ENCODE results near the gene DNAJB13.

DNA sequence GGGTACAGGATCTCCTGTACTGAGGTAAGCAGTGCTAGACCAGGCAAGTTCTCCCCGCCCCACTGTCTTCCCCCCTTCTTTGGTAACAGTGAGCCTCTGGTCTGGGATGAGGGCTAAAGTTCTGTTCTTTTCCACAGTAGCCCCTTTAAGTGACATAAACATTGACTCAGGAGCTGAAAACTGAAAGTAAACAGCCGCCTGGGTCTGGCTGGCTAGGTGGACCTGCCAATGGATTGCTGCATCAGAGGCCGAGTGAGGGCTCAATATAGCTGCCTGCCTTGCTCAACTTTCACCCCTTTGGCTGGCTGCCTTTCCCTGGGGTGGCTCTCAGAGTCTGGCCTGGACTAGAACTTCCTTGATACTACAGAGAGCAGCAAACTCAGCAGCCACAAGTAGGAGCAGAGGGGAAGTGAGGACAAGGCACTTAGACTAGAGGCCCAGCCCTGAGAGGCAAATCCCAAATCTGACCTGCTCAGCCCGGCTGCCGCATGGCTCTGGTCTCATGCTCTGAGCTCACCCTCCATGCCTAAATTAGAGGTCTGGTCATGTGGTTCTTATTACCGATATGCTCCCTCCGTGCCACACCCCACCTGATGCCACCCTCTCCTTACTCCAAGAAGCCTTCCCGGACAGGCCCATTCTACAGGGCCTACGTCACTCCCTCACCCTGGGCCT, 67.6 kb downstream of the DNAJB13 start:
- TF ChIP-seq, protein P1, sequence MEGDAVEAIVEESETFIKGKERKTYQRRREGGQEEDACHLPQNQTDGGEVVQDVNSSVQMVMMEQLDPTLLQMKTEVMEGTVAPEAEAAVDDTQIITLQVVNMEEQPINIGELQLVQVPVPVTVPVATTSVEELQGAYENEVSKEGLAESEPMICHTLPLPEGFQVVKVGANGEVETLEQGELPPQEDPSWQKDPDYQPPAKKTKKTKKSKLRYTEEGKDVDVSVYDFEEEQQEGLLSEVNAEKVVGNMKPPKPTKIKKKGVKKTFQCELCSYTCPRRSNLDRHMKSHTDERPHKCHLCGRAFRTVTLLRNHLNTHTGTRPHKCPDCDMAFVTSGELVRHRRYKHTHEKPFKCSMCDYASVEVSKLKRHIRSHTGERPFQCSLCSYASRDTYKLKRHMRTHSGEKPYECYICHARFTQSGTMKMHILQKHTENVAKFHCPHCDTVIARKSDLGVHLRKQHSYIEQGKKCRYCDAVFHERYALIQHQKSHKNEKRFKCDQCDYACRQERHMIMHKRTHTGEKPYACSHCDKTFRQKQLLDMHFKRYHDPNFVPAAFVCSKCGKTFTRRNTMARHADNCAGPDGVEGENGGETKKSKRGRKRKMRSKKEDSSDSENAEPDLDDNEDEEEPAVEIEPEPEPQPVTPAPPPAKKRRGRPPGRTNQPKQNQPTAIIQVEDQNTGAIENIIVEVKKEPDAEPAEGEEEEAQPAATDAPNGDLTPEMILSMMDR (conservative IDR thresholded peaks at IDR 0.05; ENCODE audit: low read depth, low read length): no peak
- TF ChIP-seq EZH2 (IDR thresholded peaks at IDR 0.05; ENCODE audit: low read length, unreplicated experiment) (no peak), EZH2phosphoT487 (IDR thresholded peaks at IDR 0.05; ENCODE audit: borderline replicate concordance, low read length) (no peak)

Measured in PC-3 (cell line).